GM18505 (cell line): ENCODE measurements around the gene OR1J1.

Experiments
- ATAC-seq: cut with Tn5 transposase; IDR thresholded peaks from one replicate; pipeline ENCODE4 v1.9.1; 2021; ENCODE audit not compliant: unreplicated experiment
- POLR2A ChIP-seq: IDR thresholded peaks from 4 replicates; pipeline ENCODE4 v1.6.1; 2011; ENCODE audit warnings: borderline replicate concordance; ENCODE audit not compliant: insufficient read depth, insufficient read length; ENCODE audit errors: extremely low read depth

Gene OR1J1, protein sequence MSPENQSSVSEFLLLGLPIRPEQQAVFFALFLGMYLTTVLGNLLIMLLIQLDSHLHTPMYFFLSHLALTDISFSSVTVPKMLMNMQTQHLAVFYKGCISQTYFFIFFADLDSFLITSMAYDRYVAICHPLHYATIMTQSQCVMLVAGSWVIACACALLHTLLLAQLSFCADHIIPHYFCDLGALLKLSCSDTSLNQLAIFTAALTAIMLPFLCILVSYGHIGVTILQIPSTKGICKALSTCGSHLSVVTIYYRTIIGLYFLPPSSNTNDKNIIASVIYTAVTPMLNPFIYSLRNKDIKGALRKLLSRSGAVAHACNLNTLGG

DNA sequence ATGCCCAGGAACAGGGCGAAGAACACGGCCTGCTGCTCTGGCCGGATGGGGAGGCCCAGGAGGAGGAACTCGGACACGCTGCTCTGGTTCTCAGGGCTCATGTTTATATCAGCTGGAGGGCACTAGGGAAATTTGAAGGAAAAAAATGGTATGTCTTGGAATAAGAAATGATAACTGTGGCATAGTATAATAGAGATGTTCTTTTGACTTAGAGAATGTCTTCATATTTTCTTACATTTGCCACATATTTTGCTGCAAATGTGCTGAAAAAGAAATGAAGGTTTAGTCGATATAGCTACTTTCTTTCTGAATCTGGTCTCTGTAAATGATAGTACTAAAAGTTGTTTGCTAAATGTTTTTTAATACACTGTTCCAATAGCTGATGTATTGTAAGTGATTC is at the start of gene OR1J1:
Gene OR1J1 (minus strand): TSS at position 101 of the 400 bp plus-strand sequence. CDS start 0 bp downstream, at position 101.
- no peak for TF ChIP-seq POLR2A
- ATAC-seq, result no peak

- ATAC-seq, result no peak
- TF ChIP-seq POLR2A, result no peak
These were observed 49.5 kb upstream of the OR1J1 start, which contains the start of gene OR1N1 for GRCh38 chr9:122527193-122527592. OR1N1 (minus strand) TSS chr9:122527293; CDS start chr9:122527293, 0 bp downstream.

- no peak for TF ChIP-seq POLR2A
- ATAC-seq, result no peak
These were observed 48.9 kb upstream of the OR1J1 start for GRCh38 chr9:122526602-122527001.

GRCh38 chr9:122519376-122519775 is 41.6 kb upstream of the OR1J1 start:
- TF ChIP-seq POLR2A, result no peak
- no peak for ATAC-seq

GRCh38 chr9:122518841-122519240 is 41.1 kb upstream of the OR1J1 start, which contains the start of gene OR1J4:
OR1J4 (plus strand) TSS chr9:122519141; CDS start chr9:122519141, 0 bp downstream.
- TF ChIP-seq POLR2A, result no peak
- ATAC-seq, result no peak

DNA sequence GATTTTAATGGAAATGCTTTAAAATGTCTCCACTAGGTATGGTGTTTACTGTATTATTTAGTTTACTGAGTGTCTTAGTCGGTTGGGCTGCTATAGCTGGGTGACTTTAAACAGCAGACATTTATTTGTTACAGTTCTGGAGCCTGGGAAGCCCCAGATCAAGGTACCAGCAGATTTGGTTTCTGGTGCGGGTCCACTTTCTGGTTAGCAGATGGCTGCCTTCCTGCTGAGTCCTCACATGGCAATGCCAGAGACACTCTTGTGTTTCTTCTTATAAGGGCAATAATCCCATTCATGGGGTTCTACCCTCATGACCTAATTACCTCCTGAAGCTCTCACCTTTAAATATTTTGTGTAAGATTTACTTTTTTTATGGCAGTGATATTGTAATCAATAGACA is 40.5 kb upstream of the OR1J1 start:
- no peak for TF ChIP-seq POLR2A
- ATAC-seq, result no peak

- ATAC-seq, result no peak
- no peak for TF ChIP-seq POLR2A
These were observed 32.8 kb upstream of the OR1J1 start, which contains the start of gene OR1J2 for GRCh38 chr9:122510502-122510901. OR1J2 (plus strand) TSS chr9:122510802; CDS start chr9:122510802, 0 bp downstream.

DNA sequence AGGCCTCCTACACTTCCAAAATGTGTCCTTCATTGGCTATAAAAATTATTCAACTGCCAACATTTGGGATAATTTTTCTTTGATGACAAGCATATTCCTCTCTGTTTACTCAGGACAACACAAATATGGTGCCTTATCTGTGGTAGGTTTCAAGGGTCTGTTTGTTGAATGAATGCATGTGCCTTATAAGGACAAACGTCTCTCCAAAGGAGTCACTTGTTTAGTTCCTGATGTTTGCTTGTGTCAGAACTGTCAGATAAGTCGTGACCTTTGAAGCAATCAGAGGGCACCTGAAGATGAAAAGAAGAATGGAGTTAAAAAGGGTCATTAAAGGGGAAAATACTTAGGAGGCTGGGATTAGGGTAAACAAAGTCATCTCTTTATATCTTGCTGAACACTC is 29.2 kb upstream of the OR1J1 start:
- no peak for ATAC-seq
- TF ChIP-seq POLR2A, result no peak

- no peak for ATAC-seq
- no peak for TF ChIP-seq POLR2A
These were observed 21.2 kb upstream of the OR1J1 start for GRCh38 chr9:122498883-122499288.

GRCh38 chr9:122479062-122479461 is 1.3 kb upstream of the OR1J1 start:
- no peak for ATAC-seq

GRCh38 chr9:122477346-122477745 is 380 bp downstream of the OR1J1 start:
- TF ChIP-seq POLR2A, result no peak
- ATAC-seq, result no peak

More at GRCh38 chr9:122479062-122479461, 1.3 kb upstream of the OR1J1 start:
- TF ChIP-seq POLR2A, result no peak

GRCh38 chr9:122475717-122476116 is 2.0 kb downstream of the OR1J1 start:
- no peak for TF ChIP-seq POLR2A
- no peak for ATAC-seq

GRCh38 chr9:122474561-122474960 is 3.2 kb downstream of the OR1J1 start:
- ATAC-seq, result no peak
- TF ChIP-seq POLR2A, result no peak

DNA sequence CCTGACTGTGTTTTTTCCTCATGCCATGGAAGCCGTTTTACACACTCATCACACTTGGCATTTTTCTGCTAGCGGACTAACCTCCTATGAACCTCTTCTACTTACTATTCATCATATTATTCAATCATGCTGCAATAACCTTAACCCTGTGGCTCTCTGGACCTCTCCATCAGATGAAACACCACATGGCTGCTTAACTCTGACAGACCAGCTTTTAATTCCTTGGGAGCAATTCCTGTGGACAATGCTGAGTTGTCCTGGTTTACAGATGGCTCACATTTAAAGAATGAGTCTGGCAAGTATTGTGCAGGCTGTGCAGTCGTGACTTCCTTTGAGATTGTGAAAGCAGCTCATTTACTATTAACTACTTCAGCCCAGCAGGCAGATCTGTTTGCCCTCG is 9.0 kb downstream of the OR1J1 start:
- TF ChIP-seq POLR2A, result no peak
- no peak for ATAC-seq
